H1 (cell line): ENCODE data around the gene PACSIN2. TPM values are rescaled to one million over a fixed set of nuclear protein-coding genes. Genes with fewer than 3 reads are reported as not detected.

Experiments used
- CTCF ChIA-PET: fragments of 300-600 bp; sonication (Branson Sonifier 250); formaldehyde crosslinking; loops from one replicate; lab custom pipeline; 2021; ENCODE audit not compliant: partially characterized antibody; lab: Charles Lee
- POLR2A ChIA-PET: fragments of 300-600 bp; sonication (Branson Sonifier 250); formaldehyde crosslinking; loops from one replicate; lab custom pipeline; 2021; ENCODE audit warnings: inconsistent platforms; ENCODE audit not compliant: partially characterized antibody; lab: Charles Lee
- DNase-seq, 2 experiments: peaks; one replicate each; pipeline versions ENCODE4 v3.0.0 to v3.0.0-alpha.2; 2010 to 2022; ENCODE audit warnings: low spot score in 2 of 2, low read depth in 1 of 2, mixed read lengths in 1 of 2
- FAIRE-seq: peaks from 2 replicates; lab custom pipeline; 2011; peaks lifted over from hg19 to GRCh38; lab: Jason Lieb, UNC
- H2AFZ ChIP-seq: 2 replicates; pipeline ENCODE4 v1.8.1; 2012; ENCODE audit warnings: low read length, inconsistent platforms
- H2AK5ac ChIP-seq: 2 replicates; pipeline ENCODE4 v1.6.1; 2013; ENCODE audit warnings: low read depth, low read length
- H2BK120ac ChIP-seq: replicated peaks from 2 replicates; pipeline ENCODE3; 2013; ENCODE audit warnings: low read depth, low read length, inconsistent platforms
- H2BK12ac ChIP-seq: 2 replicates; pipeline ENCODE4 v1.6.1; 2013; ENCODE audit warnings: low read depth, low read length
- H2BK15ac ChIP-seq: 2 replicates; pipeline ENCODE4 v1.6.1; 2013; ENCODE audit warnings: low read length
- H2BK20ac ChIP-seq: 2 replicates; pipeline ENCODE4 v1.6.1; 2013; ENCODE audit warnings: low read length
- H2BK5ac ChIP-seq: 2 replicates; pipeline ENCODE4 v1.6.1; 2013; ENCODE audit warnings: low read depth, low read length
- H3K14ac ChIP-seq: 2 replicates; pipeline ENCODE4 v1.6.1; 2013; ENCODE audit warnings: inconsistent platforms; ENCODE audit not compliant: insufficient read length
- H3K18ac ChIP-seq: 2 replicates; pipeline ENCODE4 v1.6.1; 2013; ENCODE audit warnings: low read length; ENCODE audit errors: extremely low read depth
- H3K23ac ChIP-seq: 2 replicates; pipeline ENCODE4 v1.6.1; 2013; ENCODE audit warnings: inconsistent platforms; ENCODE audit not compliant: insufficient read length
- H3K23me2 ChIP-seq: 2 replicates; pipeline ENCODE4 v1.6.1; 2013; ENCODE audit warnings: low read depth, low read length
- H3K27ac ChIP-seq: 2 replicates; pipeline ENCODE4 v1.6.1; 2011; ENCODE audit warnings: low read depth, low read length, inconsistent platforms
- H3K27me3 ChIP-seq, 4 experiments: replicated peaks in 1 of 4; 1 replicate in 1 of 4; 2 replicates in 3 of 4; pipeline versions ENCODE4 v1.6.1 to v1.8.1; 2011 to 2013; ENCODE audit warnings: low read length in 3 of 4, mild to moderate bottlenecking in 3 of 4, inconsistent platforms in 2 of 4, mixed read lengths in 2 of 4, moderate library complexity in 1 of 4; ENCODE audit not compliant: control insufficient read depth in 3 of 4, insufficient read depth in 3 of 4; ENCODE audit errors: extremely low read depth in 1 of 4
- H3K36me3 ChIP-seq, 4 experiments: 2 replicates each; pipeline versions ENCODE4 v1.6.1 to v1.8.1; 2011 to 2013; ENCODE audit warnings: mild to moderate bottlenecking in 4 of 4, low read length in 3 of 4, moderate library complexity in 2 of 4, control low read depth in 1 of 4, inconsistent platforms in 1 of 4; ENCODE audit not compliant: insufficient read depth in 4 of 4, control insufficient read depth in 2 of 4
- H3K4ac ChIP-seq: replicated peaks from 2 replicates; pipeline ENCODE3; 2013; ENCODE audit warnings: low read length, low read depth, mixed read lengths, inconsistent platforms; ENCODE audit not compliant: insufficient read length
- H3K4me1 ChIP-seq, 4 experiments: replicated peaks in 1 of 4; 1 replicate in 1 of 4; 2 replicates in 3 of 4; pipeline versions ENCODE4 v1.6.1 to v1.8.1; 2011 to 2013; ENCODE audit warnings: low read length in 3 of 4, inconsistent platforms in 2 of 4, mixed read lengths in 1 of 4; ENCODE audit not compliant: insufficient read depth in 4 of 4, control insufficient read depth in 3 of 4
- H3K4me2 ChIP-seq, 2 experiments: 2 replicates each; pipeline versions ENCODE4 v1.6.1 to v1.8.1; 2011 to 2013; ENCODE audit warnings: low read depth in 2 of 2, low read length in 2 of 2, control low read depth in 1 of 2, inconsistent platforms in 1 of 2, mild to moderate bottlenecking in 1 of 2; ENCODE audit not compliant: insufficient read depth in 1 of 2
- H3K4me3 ChIP-seq, 4 experiments: fragments of 200-600, 300-600 bp in 1 of 4; sonication (generic), shearing (Covaris generic), sonication (Bioruptor Twin) in 1 of 4; 2 replicates each; pipeline versions ENCODE4 v1.5.1 to v1.8.1; 2011 to 2016; ENCODE audit warnings: low read length in 4 of 4, low read depth in 3 of 4, control low read depth in 2 of 4, inconsistent platforms in 2 of 4, mild to moderate bottlenecking in 2 of 4, mixed read lengths in 1 of 4, moderate library complexity in 1 of 4; ENCODE audit not compliant: insufficient read depth in 2 of 4; ENCODE audit errors: extremely low read depth in 1 of 4
- H3K56ac ChIP-seq: replicated peaks from 2 replicates; pipeline ENCODE3; 2013; ENCODE audit warnings: low read depth, mild to moderate bottlenecking, mixed read lengths, low read length, inconsistent platforms; ENCODE audit not compliant: insufficient read length
- H3K79me1 ChIP-seq: 2 replicates; pipeline ENCODE4 v1.6.1; 2013; ENCODE audit warnings: low read depth, low read length, control low read depth
- H3K79me2 ChIP-seq, 2 experiments: 2 replicates each; pipeline versions ENCODE4 v1.6.1 to v1.8.1; 2012 to 2013; ENCODE audit warnings: low read length in 2 of 2, mild to moderate bottlenecking in 2 of 2, inconsistent platforms in 1 of 2; ENCODE audit not compliant: insufficient read depth in 2 of 2, control insufficient read depth in 1 of 2
- H3K9ac ChIP-seq, 4 experiments: replicated peaks in 1 of 4; 1 replicate in 1 of 4; 2 replicates in 3 of 4; pipeline versions ENCODE4 v1.6.1 to v1.8.1; 2011 to 2013; ENCODE audit warnings: low read depth in 3 of 4, low read length in 3 of 4, control low read depth in 2 of 4, mild to moderate bottlenecking in 2 of 4, moderate library complexity in 2 of 4, inconsistent platforms in 1 of 4; ENCODE audit errors: extremely low read depth in 1 of 4
- H3K9me3 ChIP-seq, 2 experiments: 2 replicates each; pipeline versions ENCODE4 v1.6.1 to v1.8.1; 2012 to 2013; ENCODE audit warnings: mild to moderate bottlenecking in 2 of 2, moderate library complexity in 2 of 2, control low read depth in 1 of 2, inconsistent platforms in 1 of 2, low read depth in 1 of 2, low read length in 1 of 2, mixed read lengths in 1 of 2; ENCODE audit not compliant: insufficient read depth in 2 of 2
- H4K20me1 ChIP-seq, 2 experiments: replicated peaks in 1 of 2; 2 replicates each; pipeline versions ENCODE3 to v1.8.1; 2011 to 2013; ENCODE audit warnings: inconsistent platforms in 2 of 2, low read length in 2 of 2, mild to moderate bottlenecking in 1 of 2; ENCODE audit not compliant: insufficient read depth in 2 of 2, control insufficient read depth in 1 of 2
- H4K5ac ChIP-seq: 2 replicates; pipeline ENCODE4 v1.6.1; 2013; ENCODE audit warnings: low read length, low read depth, mixed read lengths, inconsistent platforms; ENCODE audit not compliant: insufficient read length
- H4K8ac ChIP-seq: 2 replicates; pipeline ENCODE4 v1.8.0; 2013; ENCODE audit warnings: mild to moderate bottlenecking, moderate library complexity, low read length, inconsistent platforms; ENCODE audit not compliant: insufficient read depth; ENCODE audit errors: extremely low read depth
- H4K91ac ChIP-seq: replicated peaks from 2 replicates; pipeline ENCODE3; 2013; ENCODE audit warnings: low read length, mixed read lengths, inconsistent platforms; ENCODE audit not compliant: insufficient read length
- CEBPB ChIP-seq: IDR thresholded peaks from 2 replicates; pipeline ENCODE4 v1.6.1; 2012; ENCODE audit warnings: low read depth, low read length
- EZH2 ChIP-seq: fragments of 200-600 bp; sonication (generic); IDR thresholded peaks from 2 replicates; pipeline ENCODE4 v1.7.1; 2012; ENCODE audit warnings: low read depth, mild to moderate bottlenecking, moderate library complexity, low read length, inconsistent platforms; ENCODE audit not compliant: severe bottlenecking
- GABPA ChIP-seq: IDR thresholded peaks from 2 replicates; pipeline ENCODE4 v1.6.1; 2011; ENCODE audit warnings: mild to moderate bottlenecking, low read length, moderate library complexity, borderline replicate concordance; ENCODE audit not compliant: insufficient read depth
- HDAC2 ChIP-seq, 2 experiments: fragments of 300-600 bp in 1 of 2; sonication (generic) in 1 of 2; IDR thresholded peaks; 2 replicates each; pipeline ENCODE4 v1.6.1; 2011 to 2012; ENCODE audit warnings: low read depth in 2 of 2, low read length in 2 of 2, mild to moderate bottlenecking in 2 of 2, moderate library complexity in 2 of 2, borderline replicate concordance in 1 of 2, inconsistent platforms in 1 of 2
- POLR2A ChIP-seq, 2 experiments: IDR thresholded peaks; 1 replicate in 1 of 2; 2 replicates in 1 of 2; pipeline ENCODE4 v1.6.1; 2011; ENCODE audit warnings: low read depth in 2 of 2, low read length in 2 of 2, mild to moderate bottlenecking in 2 of 2; ENCODE audit errors: control extremely low read depth in 1 of 2
- RAD21 ChIP-seq, 2 experiments: IDR thresholded peaks in 1 of 2; conservative IDR thresholded peaks in 1 of 2; 2 replicates each; pipeline ENCODE4 v1.6.1; 2011; ENCODE audit warnings: low read depth in 2 of 2, low read length in 2 of 2, improper control_type of control experiment in 1 of 2, inconsistent platforms in 1 of 2, mild to moderate bottlenecking in 1 of 2, moderate library complexity in 1 of 2
- RFX5 ChIP-seq: IDR thresholded peaks from 2 replicates; pipeline ENCODE4 v1.6.1; 2011; ENCODE audit warnings: low read depth, low read length, improper control_type of control experiment, borderline replicate concordance
- SP2 ChIP-seq: IDR thresholded peaks from 2 replicates; pipeline ENCODE4 v1.6.1; 2012; ENCODE audit warnings: mild to moderate bottlenecking, low read length, inconsistent platforms
- SUZ12 ChIP-seq: fragments of 200-600 bp; sonication (generic); IDR thresholded peaks from 2 replicates; pipeline ENCODE4 v1.6.1; 2012; ENCODE audit warnings: mild to moderate bottlenecking, inconsistent platforms, low read length, moderate library complexity, mixed read lengths
- TEAD4 ChIP-seq: IDR thresholded peaks from 2 replicates; pipeline ENCODE4 v1.6.1; 2012; ENCODE audit warnings: low read depth, low read length, inconsistent platforms, mixed read lengths
- ZNF274 ChIP-seq: IDR thresholded peaks from 2 replicates; pipeline ENCODE4 v1.7.0; 2012; ENCODE audit warnings: low read length, borderline replicate concordance; ENCODE audit errors: extremely low read depth
- WGBS, 2 experiments: shearing (Covaris generic) in 1 of 2; methylation state at CpG; one replicate each; pipeline versions ENCODE4 v1.1.6 to v1.1.7; 2013 to 2015; ENCODE audit warnings: low lambda C conversion rate in 2 of 2, mixed read lengths in 2 of 2, inconsistent platforms in 1 of 2, low coverage in 1 of 2, missing lambda C conversion rate in 1 of 2; ENCODE audit not compliant: insufficient replicate concordance in 2 of 2, insufficient coverage in 1 of 2, insufficient read length in 1 of 2; ENCODE audit errors: extremely low coverage in 1 of 2, missing lambda C conversion rate in 1 of 2; 5-methylcytosine and 5-hydroxymethylcytosine counted together
- polyA plus RNA-seq, 7 experiments: library from polyadenylated mRNA; depleted of rRNA in 3 of 7; stranded (reverse) in 5 of 7; unstranded in 2 of 7; fragments of >200 nt in 5 of 7; fragments of 200-250 nt in 2 of 7; gene quantifications; 1 replicate in 5 of 7; 2 replicates in 1 of 7; 4 replicates in 1 of 7; pipeline versions ENCODE4 v1.2.1 to v1.2.3, GENCODE V29; 2011 to 2013; ENCODE audit warnings: missing spikeins in 2 of 7, mixed read lengths in 2 of 7
- total RNA-seq: library from RNA; stranded (reverse); fragmentation: NEBNext Ultra II Directional; extraction: Animal tissue kit (Norgen Biotek cat#: 25700); gene quantifications from 2 replicates; pipeline ENCODE4 v1.2.1, GENCODE V29; 2021
- TF ChIP-seq, protein P1 (sequence below): IDR thresholded peaks from 2 replicates; pipeline ENCODE4 v1.6.1; 2012; ENCODE audit warnings: inconsistent platforms
- TF ChIP-seq, protein P2 (sequence below): IDR thresholded peaks from 2 replicates; pipeline ENCODE4 v1.6.1; 2012; ENCODE audit warnings: inconsistent platforms

PACSIN2 gene
- total and polyA plus RNA-seq, 2 of the 8 experiments (the other 6 are each of a cell fraction or from before 2014, with no cell fraction given): 44.8 to 64.2 TPM

DNA sequence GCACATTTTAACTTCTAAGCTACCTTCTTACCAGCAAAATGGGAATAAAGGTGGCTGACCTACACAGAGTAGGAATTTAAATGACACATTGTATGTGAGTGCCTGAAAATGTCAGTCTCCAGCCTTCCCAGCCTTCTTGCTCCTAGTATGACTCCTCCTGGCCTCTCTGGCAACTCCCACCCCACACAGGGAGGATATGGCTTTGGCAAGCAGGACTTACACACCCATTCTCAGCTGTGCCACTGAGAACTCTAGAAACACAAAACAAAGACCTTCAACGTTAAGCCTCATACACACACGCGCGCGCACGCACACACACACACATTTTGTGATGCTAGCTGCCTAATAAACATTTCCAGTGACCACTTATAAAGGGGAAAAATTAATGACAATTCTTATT, 65.8 kb downstream of the PACSIN2 start:
- Histone ChIP-seq H3K18ac (no peak overlapping the region), H3K23me2 (peaks cover 2% of the 10 kb centered on the region; the same call in 1 of the 2 replicates), H2BK20ac (no peak overlapping the region), H4K20me1 (peaks cover 9 to 26% of the 10 kb centered on the region in 2 experiments), H3K79me1 (peaks cover 34% of the 10 kb centered on the region), H3K27me3 (no peaks in the 10 kb centered on the region), H3K4me2 (no peak overlapping the region), H2BK5ac (no peak overlapping the region), H4K5ac (no peak overlapping the region), H3K27ac (no peak overlapping the region), H3K4me3 (no peak overlapping the region), H3K79me2 (peaks cover 4 to 86% of the 10 kb centered on the region in 2 experiments; a peak in 2 of 4 replicates), H4K8ac (no peak overlapping the region), H2BK12ac (peak overlapping the region; percentile 29), H3K9me3 (no peaks in the 10 kb centered on the region), H2BK15ac (no peak overlapping the region), H3K14ac (no peak overlapping the region), H3K9ac (no peak overlapping the region), H3K36me3 (no peaks in the 10 kb centered on the region), H3K23ac (no peak overlapping the region), H2AK5ac (no peak overlapping the region), H4K91ac (no peak overlapping the region), H3K4ac (no peak overlapping the region), H2BK120ac (no peak overlapping the region), H3K56ac (no peak overlapping the region), H3K4me1 (peaks cover 0 to 15% (median 7%) of the 10 kb centered on the region in 4 experiments; a peak in 6 of 7 replicates), H2AFZ (no peak overlapping the region)
- WGBS, 2 experiments: 96% methylated on average over 6 of the region's 6 CpGs; no CpG with 5 or more reads in 1 of the 2 experiments
- ChIA-PET POLR2A (interaction anchor here (2.8 kb wide), 1 partner anchor 66 kb away, joined by 13 read pairs; the partner anchor contains the start of gene PACSIN2), CTCF (interaction anchor here (0.9 to 3.0 kb wide), 6 partner anchors 20 to 104 kb away, joined by 3 to 16 read pairs (median 3); no protein-coding TSS in a partner anchor)
- FAIRE-seq (no peak), DNase-seq (no peak)
- no peak for TF ChIP-seq RAD21 (IDR thresholded peaks at IDR 0.05 in 1 of 2, conservative IDR thresholded peaks at IDR 0.05 in 1 of 2; ENCODE audit: low read depth in 2 of 2, low read length in 2 of 2)
- no peak for TF ChIP-seq EZH2
- TF ChIP-seq SUZ12: no peak
- TF ChIP-seq ZNF274: no peak
- TF ChIP-seq RFX5: no peak
- TF ChIP-seq SP2: no peak
- TF ChIP-seq GABPA: no peak
- TF ChIP-seq, protein P1, sequence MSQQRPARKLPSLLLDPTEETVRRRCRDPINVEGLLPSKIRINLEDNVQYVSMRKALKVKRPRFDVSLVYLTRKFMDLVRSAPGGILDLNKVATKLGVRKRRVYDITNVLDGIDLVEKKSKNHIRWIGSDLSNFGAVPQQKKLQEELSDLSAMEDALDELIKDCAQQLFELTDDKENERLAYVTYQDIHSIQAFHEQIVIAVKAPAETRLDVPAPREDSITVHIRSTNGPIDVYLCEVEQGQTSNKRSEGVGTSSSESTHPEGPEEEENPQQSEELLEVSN: no peak
- TF ChIP-seq TEAD4: no peak
- no peak for TF ChIP-seq POLR2A (IDR thresholded peaks at IDR 0.05; ENCODE audit: control extremely low read depth in 1 of 2, low read depth in 2 of 2, low read length in 2 of 2)
- TF ChIP-seq, protein P2, sequence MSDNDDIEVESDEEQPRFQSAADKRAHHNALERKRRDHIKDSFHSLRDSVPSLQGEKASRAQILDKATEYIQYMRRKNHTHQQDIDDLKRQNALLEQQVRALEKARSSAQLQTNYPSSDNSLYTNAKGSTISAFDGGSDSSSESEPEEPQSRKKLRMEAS: no peak
- TF ChIP-seq CEBPB: no peak
- TF ChIP-seq HDAC2 (IDR thresholded peaks at IDR 0.05; ENCODE audit: borderline replicate concordance in 1 of 2, low read depth in 2 of 2, low read length in 2 of 2): no peak
